Gastrocnemius medialis (tissue), 4 donors: Measurements from ENCODE around the gene MAD1L1.

ENCODE experiments used
- CTCF ChIP-seq, 5 experiments: fragments of 450-650 bp in 3 of 5; fragments of 200-600 bp in 2 of 5; sonication (generic) in 2 of 5; IDR thresholded peaks in 4 of 5; conservative IDR thresholded peaks in 1 of 5; 1 replicate in 4 of 5; 2 replicates in 1 of 5; pipeline ENCODE4 v1.5.1; 2016 to 2019; ENCODE audit warnings: antibody characterized with exemption in 5 of 5, mild to moderate bottlenecking in 3 of 5, moderate library complexity in 3 of 5
- POLR2A ChIP-seq, 2 donors: fragments of 450-650 bp; IDR thresholded peaks; one replicate each; pipeline ENCODE4 v1.6.1; 2017; ENCODE audit warnings: antibody characterized with exemption in 2 of 2, mild to moderate bottlenecking in 2 of 2, moderate library complexity in 2 of 2

GRCh38 chr7:1950066-1950451 lies 282.7 kb downstream of the MAD1L1 start:
- no peak for TF ChIP-seq CTCF (IDR thresholded peaks at IDR 0.05 in 4 of 5, conservative IDR thresholded peaks at IDR 0.05 in 1 of 5)
- no peak for TF ChIP-seq POLR2A (IDR thresholded peaks at IDR 0.05)
